Measurements from ENCODE around the gene EIF1B. TPM values are rescaled to one million over a fixed set of nuclear protein-coding genes. Genes with fewer than 3 reads are reported as not detected.

Gene EIF1B
- total RNA-seq, 2 donors from 2014 or later = 32.0 to 52.4 TPM

- Histone ChIP-seq H3K4me1 (no peaks in the 10 kb centered on the region), H3K4me3 (no peak overlapping the region), H3K9ac (ENCODE audit: low read depth in 2 of 2, low read length in 2 of 2) (no peak overlapping the region), H3K9me3 (no peaks in the 10 kb centered on the region), H3K36me3 (no peaks in the 10 kb centered on the region), H3K27me3 (no peaks in the 10 kb centered on the region), H3K27ac (no peak overlapping the region)
- DNase-seq = no peak
- no peak for TF ChIP-seq CTCF (IDR thresholded peaks at IDR 0.05)
- intact Hi-C loops (cut with DNase I) = no loop called here
These were observed 9.7 kb upstream of the EIF1B start for GRCh38 chr3:40299721-40300335.

GRCh38 chr3:40302784-40303183 lies 6.7 kb upstream of the EIF1B start:
- TF ChIP-seq CTCF (IDR thresholded peaks at IDR 0.05) = no peak
- no peak overlapping the region for H3K9ac ChIP-seq (ENCODE audit: low read depth in 2 of 2, low read length in 2 of 2)
- no peak overlapping the region for H3K4me3 ChIP-seq
- intact Hi-C loops (cut with DNase I) = no loop called here
- no peak overlapping the region for H3K27ac ChIP-seq
- H3K36me3 ChIP-seq = no peaks in the 10 kb centered on the region
- no peaks in the 10 kb centered on the region for H3K27me3 ChIP-seq
- no peaks in the 10 kb centered on the region for H3K9me3 ChIP-seq
- H3K4me1 ChIP-seq = no peaks in the 10 kb centered on the region
- DNase-seq = no peak

- intact Hi-C loops (cut with DNase I) = no loop called here
- Histone ChIP-seq H3K4me1 (no peaks in the 10 kb centered on the region), H3K9me3 (no peaks in the 10 kb centered on the region), H3K27me3 (no peaks in the 10 kb centered on the region), H3K4me3 (no peak overlapping the region), H3K9ac (ENCODE audit: low read depth in 2 of 2, low read length in 2 of 2) (no peak overlapping the region), H3K27ac (no peak overlapping the region), H3K36me3 (no peaks in the 10 kb centered on the region)
- DNase-seq = no peak
- no peak for TF ChIP-seq CTCF (IDR thresholded peaks at IDR 0.05)
These were observed 5.2 kb upstream of the EIF1B start for GRCh38 chr3:40304352-40304751.

- H3K9ac ChIP-seq (ENCODE audit: low read depth in 2 of 2, low read length in 2 of 2) = no peak overlapping the region
- intact Hi-C loops (cut with DNase I) = no loop called here
- no peaks in the 10 kb centered on the region for H3K9me3 ChIP-seq
- H3K27ac ChIP-seq = no peak overlapping the region
- no peaks in the 10 kb centered on the region for H3K36me3 ChIP-seq
- no peak for TF ChIP-seq CTCF (IDR thresholded peaks at IDR 0.05)
- no peak for DNase-seq
- H3K4me3 ChIP-seq = no peak overlapping the region
- no peaks in the 10 kb centered on the region for H3K27me3 ChIP-seq
- peaks cover 5% of the 10 kb centered on the region for H3K4me1 ChIP-seq
These were observed 3.2 kb upstream of the EIF1B start for GRCh38 chr3:40306336-40306735.

GRCh38 chr3:40307176-40307575 lies 2.3 kb upstream of the EIF1B start:
- no peak overlapping the region for H3K4me3 ChIP-seq
- H3K36me3 ChIP-seq = no peaks in the 10 kb centered on the region
- intact Hi-C loops (cut with DNase I) = no loop called here
- no peak for DNase-seq
- no peaks in the 10 kb centered on the region for H3K9me3 ChIP-seq
- peaks cover 5% of the 10 kb centered on the region for H3K4me1 ChIP-seq
- no peak for TF ChIP-seq CTCF (IDR thresholded peaks at IDR 0.05)
- no peak overlapping the region for H3K9ac ChIP-seq (ENCODE audit: low read depth in 2 of 2, low read length in 2 of 2)
- no peaks in the 10 kb centered on the region for H3K27me3 ChIP-seq
- no peak overlapping the region for H3K27ac ChIP-seq
